ENCODE results near the gene POU1F1.
A peak's percentile ranks its signal among the peaks of the same experiment; 100 is the strongest.
"Not testable (repeated sequence)": the region's sequence is repeated elsewhere in the genome, so short reads cannot be mapped to it uniquely, and the experiment has no call there.

The POU1F1 gene

DNA sequence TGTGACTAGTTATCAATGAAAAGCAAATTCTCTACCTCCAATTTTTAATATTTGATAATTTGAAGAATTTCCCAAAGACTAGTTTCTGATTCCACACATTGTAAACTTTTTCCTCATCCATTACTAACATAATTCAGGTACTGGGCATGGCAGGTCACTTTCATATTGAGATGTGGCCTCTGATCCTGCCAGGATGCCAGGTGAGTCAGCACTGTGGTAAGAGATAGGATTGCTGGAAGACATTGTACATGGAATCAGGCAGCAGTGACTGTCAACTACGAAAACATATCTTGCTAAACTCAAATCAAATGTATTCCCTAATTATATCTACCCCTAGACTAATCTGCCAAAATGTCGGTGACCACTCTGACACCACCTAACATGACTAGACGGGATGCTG, 33.2 kb upstream of the POU1F1 start:
- TF ChIP-seq YY1 (IDR thresholded peaks at IDR 0.05; ENCODE audit: insufficient read depth, insufficient read length) (no peak), ZNF274 (IDR thresholded peaks at IDR 0.05; ENCODE audit: low read depth, low read length) (no peak), SUZ12 (IDR thresholded peaks at IDR 0.05; ENCODE audit: extremely low read depth, insufficient read depth, insufficient read length) (no peak)
- Histone ChIP-seq H3K27me3 (ENCODE audit: insufficient read depth, insufficient read length) (no peaks in the 10 kb centered on the region), H3K9me3 (ENCODE audit: insufficient read depth, low read length) (no peaks in the 10 kb centered on the region), H3K36me3 (ENCODE audit: insufficient read depth, insufficient read length, low read length) (no peaks in the 10 kb centered on the region), H3K9ac (ENCODE audit: insufficient read length, low read depth) (no peak overlapping the region), H3K4me3 (ENCODE audit: insufficient read length, low read depth) (no peak overlapping the region), H3K4me1 (ENCODE audit: insufficient read depth, insufficient read length) (no peaks in the 10 kb centered on the region)
- DNase-seq (ENCODE audit: low read depth, low spot score) = no peak

- DNase-seq (ENCODE audit: low read depth, low spot score) = no peak
- H3K27me3 ChIP-seq (ENCODE audit: insufficient read depth, insufficient read length) = no peaks in the 10 kb centered on the region
- H3K9ac ChIP-seq (ENCODE audit: insufficient read length, low read depth) = no peak overlapping the region
- H3K36me3 ChIP-seq (ENCODE audit: insufficient read depth, insufficient read length, low read length) = no peaks in the 10 kb centered on the region
- no peaks in the 10 kb centered on the region for H3K4me1 ChIP-seq (ENCODE audit: insufficient read depth, insufficient read length)
- TF ChIP-seq SUZ12 (IDR thresholded peaks at IDR 0.05; ENCODE audit: extremely low read depth, insufficient read depth, insufficient read length) = no peak
- TF ChIP-seq ZNF274 (IDR thresholded peaks at IDR 0.05; ENCODE audit: low read depth, low read length) = no peak
- no peak for TF ChIP-seq YY1 (IDR thresholded peaks at IDR 0.05; ENCODE audit: insufficient read depth, insufficient read length)
- H3K9me3 ChIP-seq (ENCODE audit: insufficient read depth, low read length) = no peaks in the 10 kb centered on the region
- no peak overlapping the region for H3K4me3 ChIP-seq (ENCODE audit: insufficient read length, low read depth)
These were observed 31.4 kb upstream of the POU1F1 start for GRCh38 chr3:87307805-87308204.

GRCh38 chr3:87305517-87305916, 29.1 kb upstream of the POU1F1 start:
- DNase-seq (ENCODE audit: low read depth, low spot score) = no peak
- no peak overlapping the region for H3K9ac ChIP-seq (ENCODE audit: insufficient read length, low read depth)
- H3K36me3 ChIP-seq (ENCODE audit: insufficient read depth, insufficient read length, low read length) = no peaks in the 10 kb centered on the region
- TF ChIP-seq SUZ12 (IDR thresholded peaks at IDR 0.05; ENCODE audit: extremely low read depth, insufficient read depth, insufficient read length) (no peak), YY1 (IDR thresholded peaks at IDR 0.05; ENCODE audit: insufficient read depth, insufficient read length) (no peak), ZNF274 (IDR thresholded peaks at IDR 0.05; ENCODE audit: low read depth, low read length) (no peak)
- no peaks in the 10 kb centered on the region for H3K4me1 ChIP-seq (ENCODE audit: insufficient read depth, insufficient read length)
- H3K9me3 ChIP-seq (ENCODE audit: insufficient read depth, low read length) = no peaks in the 10 kb centered on the region
- no peaks in the 10 kb centered on the region for H3K27me3 ChIP-seq (ENCODE audit: insufficient read depth, insufficient read length)
- H3K4me3 ChIP-seq (ENCODE audit: insufficient read length, low read depth) = no peak overlapping the region

GRCh38 chr3:87305031-87305430, 28.6 kb upstream of the POU1F1 start:
- H3K9ac ChIP-seq (ENCODE audit: insufficient read length, low read depth); H3K4me1 ChIP-seq (ENCODE audit: insufficient read depth, insufficient read length); H3K36me3 ChIP-seq (ENCODE audit: insufficient read depth, insufficient read length, low read length); DNase-seq (ENCODE audit: low read depth, low spot score); H3K27me3 ChIP-seq (ENCODE audit: insufficient read depth, insufficient read length); H3K4me3 ChIP-seq (ENCODE audit: insufficient read length, low read depth); H3K9me3 ChIP-seq (ENCODE audit: insufficient read depth, low read length): not testable (repeated sequence)

GRCh38 chr3:87298111-87298718, 21.8 kb upstream of the POU1F1 start:
- peak; percentile 11 for DNase-seq (ENCODE audit: low read depth, low spot score)
- Histone ChIP-seq H3K36me3 (ENCODE audit: insufficient read depth, insufficient read length, low read length) (no peaks in the 10 kb centered on the region), H3K4me3 (ENCODE audit: insufficient read length, low read depth) (no peak overlapping the region), H3K9ac (ENCODE audit: insufficient read length, low read depth) (no peak overlapping the region), H3K9me3 (ENCODE audit: insufficient read depth, low read length) (no peaks in the 10 kb centered on the region), H3K4me1 (ENCODE audit: insufficient read depth, insufficient read length) (no peaks in the 10 kb centered on the region), H3K27me3 (ENCODE audit: insufficient read depth, insufficient read length) (no peaks in the 10 kb centered on the region)
- TF ChIP-seq YY1 (IDR thresholded peaks at IDR 0.05; ENCODE audit: insufficient read depth, insufficient read length) = no peak
- no peak for TF ChIP-seq ZNF274 (IDR thresholded peaks at IDR 0.05; ENCODE audit: low read depth, low read length)
- TF ChIP-seq SUZ12 (IDR thresholded peaks at IDR 0.05; ENCODE audit: extremely low read depth, insufficient read depth, insufficient read length) = no peak

DNA sequence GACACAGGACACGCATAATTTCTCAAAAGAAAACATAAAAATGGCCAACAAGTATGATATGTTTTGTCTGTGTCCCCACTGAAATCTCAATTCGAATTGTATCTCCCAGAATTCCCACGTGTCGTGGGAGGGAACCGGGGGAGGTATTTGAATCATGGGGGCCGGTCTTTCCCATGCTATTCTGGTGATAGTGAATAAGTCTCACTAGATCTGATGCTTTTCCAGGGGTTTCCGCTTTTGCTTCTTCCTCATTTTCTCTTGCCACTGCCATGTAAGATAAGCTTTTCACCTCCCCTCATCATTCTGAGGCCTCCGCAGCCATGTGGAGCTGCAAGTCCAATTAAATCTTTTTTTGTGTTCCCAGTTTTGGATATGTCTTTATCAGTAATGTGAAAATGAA, 12.1 kb upstream of the POU1F1 start:
- TF ChIP-seq YY1 (IDR thresholded peaks at IDR 0.05; ENCODE audit: insufficient read depth, insufficient read length) (no peak), SUZ12 (IDR thresholded peaks at IDR 0.05; ENCODE audit: extremely low read depth, insufficient read depth, insufficient read length) (no peak), ZNF274 (IDR thresholded peaks at IDR 0.05; ENCODE audit: low read depth, low read length) (no peak)
- Histone ChIP-seq H3K36me3 (ENCODE audit: insufficient read depth, insufficient read length, low read length) (no peaks in the 10 kb centered on the region), H3K9me3 (ENCODE audit: insufficient read depth, low read length) (no peaks in the 10 kb centered on the region; the same call in 1 of the 2 replicates), H3K4me1 (ENCODE audit: insufficient read depth, insufficient read length) (no peaks in the 10 kb centered on the region), H3K9ac (ENCODE audit: insufficient read length, low read depth) (no peak overlapping the region), H3K27me3 (ENCODE audit: insufficient read depth, insufficient read length) (no peaks in the 10 kb centered on the region), H3K4me3 (ENCODE audit: insufficient read length, low read depth) (no peak overlapping the region)
- DNase-seq (ENCODE audit: low read depth, low spot score) = no peak

DNA sequence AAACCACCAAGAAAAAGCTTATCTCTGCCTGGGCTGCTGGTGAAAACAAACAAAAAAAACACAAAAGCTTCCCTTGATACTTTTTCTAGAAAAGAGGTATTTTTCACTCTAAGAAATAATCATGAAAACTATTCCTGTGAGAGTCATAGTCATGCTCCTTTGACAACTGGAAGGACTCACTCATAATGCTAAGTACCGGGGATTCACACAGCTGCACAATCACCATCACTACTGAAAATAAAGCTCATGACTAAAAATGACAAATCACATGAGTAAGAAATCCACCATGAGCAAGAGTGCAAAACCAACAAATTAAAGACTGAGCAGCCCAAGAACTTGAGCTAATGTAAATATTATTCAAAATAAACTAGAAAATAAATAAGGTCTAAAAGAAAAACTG, 10.6 kb upstream of the POU1F1 start:
- Histone ChIP-seq H3K36me3 (ENCODE audit: insufficient read depth, insufficient read length, low read length) (no peaks in the 10 kb centered on the region), H3K4me1 (ENCODE audit: insufficient read depth, insufficient read length) (no peaks in the 10 kb centered on the region), H3K27me3 (ENCODE audit: insufficient read depth, insufficient read length) (no peaks in the 10 kb centered on the region), H3K4me3 (ENCODE audit: insufficient read length, low read depth) (no peak overlapping the region), H3K9ac (ENCODE audit: insufficient read length, low read depth) (no peak overlapping the region), H3K9me3 (ENCODE audit: insufficient read depth, low read length) (no peaks in the 10 kb centered on the region; the same call in 1 of the 2 replicates)
- no peak for DNase-seq (ENCODE audit: low read depth, low spot score)
- TF ChIP-seq YY1 (IDR thresholded peaks at IDR 0.05; ENCODE audit: insufficient read depth, insufficient read length) (no peak), SUZ12 (IDR thresholded peaks at IDR 0.05; ENCODE audit: extremely low read depth, insufficient read depth, insufficient read length) (no peak), ZNF274 (IDR thresholded peaks at IDR 0.05; ENCODE audit: low read depth, low read length) (no peak)

All from NT2/D1 (cell line).